ENCODE data around the gene PI4KB. TPM values are rescaled to one million over a fixed set of nuclear protein-coding genes. Genes with fewer than 3 reads are reported as not detected.

The PI4KB gene
- total RNA-seq, 2 donors from 2014 or later, result 64.8 to 71.4 TPM

DNA sequence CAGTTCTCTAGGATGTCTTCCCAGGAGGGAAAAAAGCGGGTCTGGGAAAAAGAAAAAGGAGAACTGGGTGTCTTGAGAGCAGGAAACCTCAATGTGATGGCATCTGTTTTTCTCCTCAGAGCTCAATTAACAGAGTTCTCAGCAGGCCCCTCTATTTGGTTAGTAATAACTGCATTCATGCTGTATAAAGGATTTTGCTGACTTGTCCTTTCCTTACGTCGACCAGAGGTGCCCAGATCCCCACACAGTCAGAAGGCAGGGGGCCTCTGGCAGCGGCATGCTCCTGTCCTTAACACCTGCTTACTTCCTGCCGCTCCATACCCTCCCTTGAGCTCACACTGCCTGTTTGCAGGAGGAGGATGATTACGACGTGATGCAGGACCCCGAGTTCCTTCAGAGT is 60.4 kb downstream of the PI4KB start:
- H3K4me1 Mint-ChIP-seq (ENCODE audit: low read depth), result no peaks in the 10 kb centered on the region
- H3K27ac Mint-ChIP-seq, result no peak overlapping the region
- H3K4me3 Mint-ChIP-seq, result no peak overlapping the region
- H3K9me3 Mint-ChIP-seq, result no peaks in the 10 kb centered on the region
- no peaks in the 10 kb centered on the region for H3K27me3 Mint-ChIP-seq (ENCODE audit: low read depth)
- DNase-seq (no peak), ATAC-seq (replicated peaks in 1 of 2) (no peak)
- peaks cover 4 to 28% of the 10 kb centered on the region in 2 donors for H3K36me3 Mint-ChIP-seq (ENCODE audit: insufficient read depth in 2 of 2)

DNA sequence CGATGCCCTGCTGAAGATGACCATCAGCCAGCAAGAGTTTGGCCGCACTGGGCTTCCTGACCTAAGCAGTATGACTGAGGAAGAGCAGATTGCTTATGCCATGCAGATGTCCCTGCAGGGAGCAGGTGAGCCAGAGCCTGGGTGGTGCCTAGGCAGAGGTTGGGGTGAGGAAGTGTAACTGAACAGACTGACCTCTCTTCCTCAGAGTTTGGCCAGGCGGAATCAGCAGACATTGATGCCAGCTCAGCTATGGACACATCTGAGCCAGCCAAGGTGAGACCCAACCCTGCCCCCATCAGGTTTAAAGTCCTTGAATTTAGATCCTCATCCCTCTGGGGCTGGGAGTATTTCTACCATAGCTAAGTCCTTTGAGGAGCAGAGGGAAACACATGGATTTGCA is 60.9 kb downstream of the PI4KB start:
- no peaks in the 10 kb centered on the region for H3K27me3 Mint-ChIP-seq (ENCODE audit: low read depth)
- DNase-seq (no peak), ATAC-seq (replicated peaks in 1 of 2) (no peak)
- no peak overlapping the region for H3K27ac Mint-ChIP-seq
- H3K9me3 Mint-ChIP-seq, result no peaks in the 10 kb centered on the region
- H3K36me3 Mint-ChIP-seq (ENCODE audit: insufficient read depth in 2 of 2), result peaks cover 4 to 28% of the 10 kb centered on the region in 2 donors
- H3K4me3 Mint-ChIP-seq, result no peak overlapping the region
- H3K4me1 Mint-ChIP-seq (ENCODE audit: low read depth), result no peaks in the 10 kb centered on the region

DNA sequence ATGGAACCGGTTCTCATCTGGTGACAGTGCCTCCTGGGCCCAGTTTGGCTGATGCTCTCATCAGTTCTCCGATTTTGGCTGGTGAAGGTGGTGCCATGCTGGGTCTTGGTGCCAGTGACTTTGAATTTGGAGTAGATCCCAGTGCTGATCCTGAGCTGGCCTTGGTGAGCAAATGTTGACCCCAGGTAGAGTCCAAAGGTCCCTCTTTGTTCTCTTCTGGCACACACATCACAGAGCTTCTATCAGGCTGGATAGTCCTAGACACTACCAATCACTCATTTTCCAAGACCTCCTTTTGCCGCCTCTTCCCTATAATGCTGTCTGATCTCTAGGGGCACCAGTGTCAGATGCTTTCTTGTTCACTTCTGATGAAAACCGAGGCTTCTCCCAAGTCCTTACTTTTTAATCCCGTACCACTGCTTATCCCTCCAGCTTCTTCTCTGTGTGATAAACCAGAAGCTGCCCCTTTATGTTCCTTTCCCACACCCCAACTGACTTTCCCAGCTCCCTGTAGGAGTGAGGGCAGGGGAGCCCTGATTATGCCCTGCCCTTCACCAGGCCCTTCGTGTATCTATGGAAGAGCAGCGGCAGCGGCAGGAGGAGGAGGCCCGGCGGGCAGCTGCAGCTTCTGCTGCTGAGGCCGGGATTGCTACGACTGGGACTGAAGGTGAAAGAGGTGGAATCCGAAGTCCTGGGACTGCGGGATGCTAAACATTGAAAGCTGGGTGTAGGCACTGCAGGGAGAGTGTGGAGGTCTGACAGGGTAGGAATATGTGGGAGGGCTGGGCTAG is 61.6 kb downstream of the PI4KB start:
- Mint-ChIP-seq H3K4me3 (no peak overlapping the region), H3K9me3 (no peaks in the 10 kb centered on the region), H3K27ac (no peak overlapping the region), H3K4me1 (ENCODE audit: low read depth) (no peaks in the 10 kb centered on the region), H3K36me3 (ENCODE audit: insufficient read depth in 2 of 2) (peaks cover 4 to 28% of the 10 kb centered on the region in 2 donors), H3K27me3 (ENCODE audit: low read depth) (no peaks in the 10 kb centered on the region)
- no peak for ATAC-seq (replicated peaks in 1 of 2)
- DNase-seq, result no peak

DNA sequence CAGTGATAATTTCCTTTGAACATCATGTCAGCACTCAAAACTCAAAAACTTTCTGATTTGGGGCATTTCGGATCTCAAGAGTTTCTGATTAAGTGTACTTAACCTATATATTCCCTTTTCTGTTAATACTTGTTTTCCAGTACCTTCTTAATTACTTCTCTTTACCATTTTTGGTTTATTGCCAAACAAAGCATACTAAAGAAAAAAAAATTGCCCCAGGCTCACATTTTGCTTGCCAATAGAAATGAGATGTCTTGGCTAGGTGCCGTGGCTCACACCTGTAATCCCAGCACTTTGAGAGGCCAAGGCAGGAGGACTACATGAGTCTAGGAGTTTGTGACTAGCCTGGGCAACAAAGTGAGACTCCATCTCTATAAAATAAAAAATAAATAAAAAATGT is 67.9 kb downstream of the PI4KB start:
- H3K4me1 Mint-ChIP-seq (ENCODE audit: low read depth), result peaks cover 31% of the 10 kb centered on the region
- H3K9me3 Mint-ChIP-seq, result no peaks in the 10 kb centered on the region
- peak overlapping the region; percentile 24 for H3K27ac Mint-ChIP-seq
- ATAC-seq (replicated peaks in 1 of 2), result no peak
- no peaks in the 10 kb centered on the region for H3K27me3 Mint-ChIP-seq (ENCODE audit: low read depth)
- no peak overlapping the region for H3K4me3 Mint-ChIP-seq
- no peak for DNase-seq
- peaks cover 10 to 23% of the 10 kb centered on the region in 2 donors for H3K36me3 Mint-ChIP-seq (ENCODE audit: insufficient read depth in 2 of 2)

DNA sequence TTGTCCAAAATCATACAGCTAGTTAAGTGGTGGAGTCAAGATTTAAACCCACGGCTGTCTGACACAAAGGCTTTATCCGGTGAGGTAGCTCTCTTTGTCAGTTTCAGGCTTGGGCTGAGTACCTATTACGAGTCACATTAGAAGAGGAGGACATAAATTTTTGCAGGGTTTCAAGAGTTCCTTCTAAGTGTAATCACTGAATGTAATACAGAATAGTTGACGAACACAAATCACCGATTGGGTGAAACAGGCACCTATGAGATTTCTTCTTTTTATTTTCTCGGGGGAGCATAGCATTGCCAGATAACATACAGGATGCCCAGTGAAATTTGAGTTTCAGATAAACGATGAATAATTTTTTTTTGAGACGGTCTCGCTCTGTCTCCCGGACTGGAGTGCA is 71.8 kb downstream of the PI4KB start:
- H3K36me3 Mint-ChIP-seq (ENCODE audit: insufficient read depth in 2 of 2), result peaks cover 8 to 16% of the 10 kb centered on the region in 2 donors
- no peaks in the 10 kb centered on the region for H3K27me3 Mint-ChIP-seq (ENCODE audit: low read depth)
- peak overlapping the region; percentile 93 to 97 for H3K4me3 Mint-ChIP-seq
- H3K27ac Mint-ChIP-seq, result peak overlapping the region; percentile 96
- H3K4me1 Mint-ChIP-seq (ENCODE audit: low read depth), result peaks cover 31% of the 10 kb centered on the region
- DNase-seq (no peak), ATAC-seq (replicated peaks in 1 of 2) (no peak)
- no peaks in the 10 kb centered on the region for H3K9me3 Mint-ChIP-seq

DNA sequence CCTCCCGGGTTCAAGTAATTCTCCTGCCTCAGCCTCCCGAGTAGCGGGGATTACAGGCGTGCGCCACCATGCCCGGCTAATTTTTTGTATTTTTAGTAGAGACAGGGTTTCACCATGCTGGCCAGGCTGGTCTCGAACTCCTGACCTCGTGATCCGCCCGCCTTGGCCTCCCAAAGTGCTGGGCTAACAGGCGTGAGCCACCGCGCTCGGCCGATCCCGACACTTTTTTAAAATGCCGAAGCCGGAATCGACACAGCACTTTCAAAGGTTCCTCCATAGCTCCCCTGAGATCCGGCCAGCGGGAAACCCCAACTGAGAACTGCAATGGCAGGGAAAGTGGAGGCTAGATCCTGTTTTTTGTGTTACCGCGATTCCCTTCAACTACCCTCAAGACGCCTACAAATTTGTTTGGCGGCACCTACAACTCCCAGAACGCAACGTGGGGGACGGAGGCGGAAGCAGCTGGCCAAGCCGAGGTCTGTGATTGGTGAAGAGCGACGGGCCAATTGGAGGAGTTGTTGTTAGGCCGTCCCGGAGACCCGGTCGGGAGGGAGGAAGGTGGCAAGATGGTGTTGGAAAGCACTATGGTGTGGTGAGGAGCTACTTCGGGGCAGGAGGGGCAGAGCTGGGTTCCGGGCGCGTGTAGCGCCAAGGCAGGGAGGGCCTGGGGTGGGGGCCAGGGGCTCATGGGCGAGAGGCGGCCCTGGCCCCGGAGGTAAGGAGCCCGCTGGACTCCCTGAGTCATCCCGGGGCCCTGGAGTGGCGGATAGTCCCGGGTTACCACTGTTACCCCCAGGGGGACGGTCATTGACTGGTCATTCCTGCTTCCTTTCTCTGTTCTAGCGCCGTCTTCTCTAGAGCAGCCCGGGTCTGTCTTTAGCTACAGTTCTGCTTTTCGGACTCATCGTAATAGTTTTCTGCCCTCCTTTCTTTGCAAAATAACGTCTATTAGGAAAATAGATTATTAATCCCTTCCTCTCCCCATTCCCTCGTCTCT is 72.7 kb downstream of the PI4KB start, which contains the start of gene PSMD4:
PSMD4 (plus strand) TSS at position 518 of the 997 bp plus-strand sequence; CDS start at position 567, 49 bp downstream.
- Mint-ChIP-seq H3K4me3 (peak within 1 kb of the TSS; percentile 93 to 97), H3K36me3 (ENCODE audit: insufficient read depth in 2 of 2) (peaks cover 8 to 16% of the 10 kb centered on the region in 2 donors), H3K4me1 (ENCODE audit: low read depth) (peaks cover 31% of the 10 kb centered on the region), H3K27ac (peak within 1 kb of the TSS; percentile 96), H3K27me3 (ENCODE audit: low read depth) (no peaks in the 10 kb centered on the region), H3K9me3 (no peaks in the 10 kb centered on the region)
- peak; percentile 93 to 94 for DNase-seq
- peak; percentile 97 to 98 for ATAC-seq (replicated peaks in 1 of 2)

DNA sequence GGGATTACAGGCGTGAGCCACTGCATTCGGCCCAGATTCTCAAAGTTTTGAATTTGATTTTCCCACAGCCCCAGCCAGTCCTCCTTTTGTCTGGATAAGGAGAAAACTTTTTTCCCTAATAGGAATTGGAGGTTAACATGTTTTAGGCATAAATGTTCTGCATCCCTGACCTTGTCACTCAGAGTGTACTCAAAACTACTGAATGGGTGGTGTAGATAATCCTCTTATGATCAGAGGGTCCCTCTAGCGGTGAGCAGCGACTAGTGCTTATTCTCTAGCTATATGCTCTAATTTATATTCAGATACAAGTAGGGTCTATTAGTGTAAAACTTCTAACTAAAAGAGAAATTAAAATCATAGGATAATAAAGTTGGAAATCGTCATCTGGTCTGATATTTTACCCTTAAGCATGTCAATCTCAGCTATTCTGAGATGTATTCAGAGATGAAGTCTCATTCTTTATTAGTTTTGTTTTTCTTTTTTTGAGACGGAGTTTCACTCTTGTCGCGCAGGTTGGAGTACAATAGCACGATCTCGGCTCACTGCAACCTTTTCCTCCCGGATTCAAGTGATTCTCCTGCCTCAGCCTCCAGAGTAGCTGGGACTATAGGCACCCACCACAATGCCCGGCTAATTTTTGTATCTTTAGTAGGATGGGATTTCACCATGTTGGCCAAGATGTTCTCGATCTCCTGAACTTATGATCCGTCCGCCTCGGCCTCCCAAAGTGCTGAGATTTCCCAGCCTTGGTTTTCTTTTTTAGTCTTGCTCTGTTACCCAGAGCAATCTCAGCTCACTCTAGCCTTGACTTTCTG is 75.4 kb downstream of the PI4KB start:
- no peak overlapping the region for H3K4me3 Mint-ChIP-seq
- no peaks in the 10 kb centered on the region for H3K9me3 Mint-ChIP-seq
- no peaks in the 10 kb centered on the region for H3K27me3 Mint-ChIP-seq (ENCODE audit: low read depth)
- DNase-seq, result peak; percentile 55 to 72
- H3K36me3 Mint-ChIP-seq (ENCODE audit: insufficient read depth in 2 of 2), result peaks cover 10 to 22% of the 10 kb centered on the region in 2 donors
- H3K4me1 Mint-ChIP-seq (ENCODE audit: low read depth), result peaks cover 19% of the 10 kb centered on the region
- H3K27ac Mint-ChIP-seq, result no peak overlapping the region
- ATAC-seq (replicated peaks in 1 of 2), result peak; percentile 30 to 32

DNA sequence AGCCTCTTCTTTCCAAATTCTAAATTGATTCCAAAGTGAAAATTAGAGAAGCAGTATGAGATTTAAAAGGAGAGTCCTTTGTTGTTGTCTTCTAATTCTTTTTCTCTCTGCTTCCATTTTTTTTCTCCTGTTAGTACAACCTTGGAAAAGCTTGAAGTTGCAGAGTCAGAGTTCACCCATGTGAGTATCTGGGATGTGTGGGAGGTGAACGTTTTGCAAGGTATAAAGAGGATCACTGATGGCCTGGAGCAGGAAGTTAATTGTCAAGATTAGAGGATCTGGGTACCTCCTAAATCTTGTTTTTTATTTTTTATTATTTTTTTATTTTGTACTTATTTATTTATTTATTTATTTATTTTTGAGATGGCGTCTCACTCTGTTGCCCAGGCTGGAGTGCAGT is 80.4 kb downstream of the PI4KB start:
- no peak for DNase-seq
- no peak for ATAC-seq (replicated peaks in 1 of 2)
- Mint-ChIP-seq H3K36me3 (ENCODE audit: insufficient read depth in 2 of 2) (peaks cover 7 to 41% of the 10 kb centered on the region in 2 donors), H3K27ac (no peak overlapping the region), H3K4me3 (no peak overlapping the region), H3K4me1 (ENCODE audit: low read depth) (no peaks in the 10 kb centered on the region), H3K27me3 (ENCODE audit: low read depth) (no peaks in the 10 kb centered on the region), H3K9me3 (no peaks in the 10 kb centered on the region)

DNA sequence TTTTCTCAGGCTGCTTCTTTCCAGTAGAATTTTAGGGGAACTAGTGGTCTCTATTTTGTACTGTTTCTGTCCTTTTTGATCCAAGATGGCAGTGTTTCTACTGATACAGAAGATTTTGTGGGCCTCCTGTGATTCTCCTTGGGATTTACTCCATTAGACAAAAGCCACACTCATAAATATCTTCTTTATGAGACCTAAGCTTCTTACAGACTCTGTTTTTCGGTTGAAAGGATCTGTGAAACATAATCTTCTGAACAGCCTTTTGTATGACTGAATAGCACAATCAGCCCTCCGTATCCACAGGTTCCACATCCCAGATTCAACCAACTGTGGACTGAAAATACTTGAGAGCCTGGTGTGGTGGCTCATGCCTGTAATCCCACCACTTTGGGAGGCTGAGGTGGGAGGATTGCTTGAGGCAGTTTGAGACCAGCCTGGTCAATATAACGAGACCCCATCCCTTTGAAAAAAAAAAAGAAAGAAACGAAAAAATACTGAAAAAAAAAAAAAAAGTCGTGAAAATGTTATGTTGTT is 83.5 kb downstream of the PI4KB start:
- Mint-ChIP-seq H3K36me3 (ENCODE audit: insufficient read depth in 2 of 2) (peaks cover 11 to 53% of the 10 kb centered on the region in 2 donors), H3K27ac (peak overlapping the region; percentile 40)

DNA sequence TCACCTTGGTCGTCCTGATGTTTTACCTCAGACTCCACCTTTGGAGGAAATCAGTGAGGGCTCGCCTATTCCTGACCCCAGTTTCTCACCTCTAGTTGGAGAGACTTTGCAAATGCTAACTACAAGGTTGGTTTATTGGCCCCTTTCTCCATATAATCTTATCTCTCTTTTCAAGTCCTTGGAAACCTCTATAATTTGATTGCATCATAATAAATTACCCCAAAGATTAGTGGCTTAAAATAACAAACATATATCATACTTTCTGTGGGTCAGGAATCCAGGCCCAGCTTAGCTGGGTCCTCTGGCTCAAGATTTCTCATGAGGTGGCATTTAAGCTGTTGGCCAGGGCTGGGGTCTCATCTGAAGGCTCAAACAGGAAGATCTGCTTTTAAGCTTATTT is 84.8 kb downstream of the PI4KB start:
- no peak for DNase-seq
- Mint-ChIP-seq H3K36me3 (ENCODE audit: insufficient read depth in 2 of 2) (peaks cover 10 to 54% of the 10 kb centered on the region in 2 donors), H3K27me3 (ENCODE audit: low read depth) (no peaks in the 10 kb centered on the region), H3K27ac (peak overlapping the region; percentile 62), H3K4me3 (no peak overlapping the region), H3K9me3 (no peaks in the 10 kb centered on the region), H3K4me1 (ENCODE audit: low read depth) (no peaks in the 10 kb centered on the region)
- ATAC-seq (replicated peaks in 1 of 2), result no peak

More for the DNA sequence above, 83.5 kb downstream of the PI4KB start:
- ATAC-seq (replicated peaks in 1 of 2) (no peak), DNase-seq (no peak)
- H3K27me3 Mint-ChIP-seq (ENCODE audit: low read depth), result no peaks in the 10 kb centered on the region
- H3K4me1 Mint-ChIP-seq (ENCODE audit: low read depth), result no peaks in the 10 kb centered on the region
- H3K4me3 Mint-ChIP-seq, result no peak overlapping the region
- H3K9me3 Mint-ChIP-seq, result no peaks in the 10 kb centered on the region

Data from activated T-cell treated with anti-CD3 and anti-CD28 coated beads, Interleukin-2, amount 50 U/mL, for 72 hours (primary cell).